Upper lobe of left lung (tissue), 4 donors: ENCODE measurements around the gene RANBP9.

ENCODE experiments used
- EP300 ChIP-seq, 4 donors: sonication (generic); formaldehyde crosslinking; IDR thresholded peaks; one replicate each; pipeline ENCODE4 v1.5.1; 2017; ENCODE audit warnings: antibody characterized with exemption in 4 of 4, control low read depth in 2 of 4
- POLR2A ChIP-seq, 4 donors: fragments of 450-650 bp; IDR thresholded peaks; one replicate each; pipeline ENCODE4 v1.5.1; 2016 to 2017; ENCODE audit warnings: antibody characterized with exemption in 4 of 4, mild to moderate bottlenecking in 2 of 4
- POLR2AphosphoS5 ChIP-seq, 2 donors: sonication (generic); formaldehyde crosslinking; IDR thresholded peaks; one replicate each; pipeline ENCODE4 v1.5.1; 2017; ENCODE audit warnings: antibody characterized with exemption in 2 of 2
- TF ChIP-seq, protein P1 (sequence below), 6 experiments: fragments of 450-650 bp in 4 of 6; fragments of 200-600 bp in 2 of 6; sonication (generic) in 2 of 6; IDR thresholded peaks; one replicate each; pipeline ENCODE4 v1.5.1; 2016 to 2019; ENCODE audit warnings: antibody characterized with exemption in 6 of 6

DNA sequence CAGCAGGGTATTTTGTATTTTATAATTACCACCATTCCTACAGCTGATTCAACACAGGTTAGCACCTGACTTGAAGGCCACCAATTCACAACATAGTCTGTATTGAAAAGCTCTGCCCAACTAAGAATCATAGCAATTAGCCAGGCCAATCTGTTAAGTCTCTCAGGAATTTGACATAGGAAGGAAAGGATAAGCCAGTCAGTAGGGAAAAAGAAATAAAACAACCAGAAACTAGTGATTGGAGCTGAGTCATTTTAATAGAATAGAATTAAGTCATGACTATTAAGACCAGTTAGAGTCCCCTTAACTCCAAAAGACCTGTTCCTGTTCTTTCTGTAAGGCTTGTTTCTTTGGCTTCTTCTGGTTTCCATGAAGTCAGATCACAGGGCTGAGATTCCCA lies 8.1 kb downstream of the RANBP9 start:
- TF ChIP-seq, protein P1, sequence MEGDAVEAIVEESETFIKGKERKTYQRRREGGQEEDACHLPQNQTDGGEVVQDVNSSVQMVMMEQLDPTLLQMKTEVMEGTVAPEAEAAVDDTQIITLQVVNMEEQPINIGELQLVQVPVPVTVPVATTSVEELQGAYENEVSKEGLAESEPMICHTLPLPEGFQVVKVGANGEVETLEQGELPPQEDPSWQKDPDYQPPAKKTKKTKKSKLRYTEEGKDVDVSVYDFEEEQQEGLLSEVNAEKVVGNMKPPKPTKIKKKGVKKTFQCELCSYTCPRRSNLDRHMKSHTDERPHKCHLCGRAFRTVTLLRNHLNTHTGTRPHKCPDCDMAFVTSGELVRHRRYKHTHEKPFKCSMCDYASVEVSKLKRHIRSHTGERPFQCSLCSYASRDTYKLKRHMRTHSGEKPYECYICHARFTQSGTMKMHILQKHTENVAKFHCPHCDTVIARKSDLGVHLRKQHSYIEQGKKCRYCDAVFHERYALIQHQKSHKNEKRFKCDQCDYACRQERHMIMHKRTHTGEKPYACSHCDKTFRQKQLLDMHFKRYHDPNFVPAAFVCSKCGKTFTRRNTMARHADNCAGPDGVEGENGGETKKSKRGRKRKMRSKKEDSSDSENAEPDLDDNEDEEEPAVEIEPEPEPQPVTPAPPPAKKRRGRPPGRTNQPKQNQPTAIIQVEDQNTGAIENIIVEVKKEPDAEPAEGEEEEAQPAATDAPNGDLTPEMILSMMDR (IDR thresholded peaks at IDR 0.05): no peak
- TF ChIP-seq POLR2A (IDR thresholded peaks at IDR 0.05): no peak
- no peak for TF ChIP-seq EP300 (IDR thresholded peaks at IDR 0.05)
- no peak for TF ChIP-seq POLR2AphosphoS5 (IDR thresholded peaks at IDR 0.05)
